Nephron progenitor cell (in vitro differentiated cells): ENCODE results near the gene HCAR1.

ENCODE experiments used
- DNase-seq: peaks from one replicate; pipeline ENCODE4 v3.0.0; 2021
- H3K27ac Mint-ChIP-seq: 2 replicates; pipeline ENCODE4 v1.8.0; 2021; ENCODE audit warnings: mild to moderate bottlenecking, moderate library complexity, mixed read lengths
- H3K27me3 Mint-ChIP-seq: 2 replicates; pipeline ENCODE4 v1.8.0; 2021; ENCODE audit warnings: mild to moderate bottlenecking, low read depth, mixed read lengths; ENCODE audit not compliant: poor library complexity
- H3K36me3 Mint-ChIP-seq: 2 replicates; pipeline ENCODE4 v1.8.0; 2021; ENCODE audit warnings: low read depth, mixed read lengths
- H3K4me1 Mint-ChIP-seq: 2 replicates; pipeline ENCODE4 v1.8.0; 2021; ENCODE audit warnings: mixed read lengths
- H3K4me3 Mint-ChIP-seq: 2 replicates; pipeline ENCODE4 v1.8.0; 2021; ENCODE audit warnings: mild to moderate bottlenecking, moderate library complexity, mixed read lengths
- H3K9me3 Mint-ChIP-seq: 2 replicates; pipeline ENCODE4 v1.8.0; 2021; ENCODE audit warnings: mild to moderate bottlenecking, moderate library complexity, mixed read lengths
- TF ChIP-seq, protein P1 (sequence below): fragments of 200-600 bp; sonication (generic); IDR thresholded peaks from 2 replicates; pipeline ENCODE4 v1.5.0; 2021; ENCODE audit warnings: antibody characterized with exemption

Gene HCAR1

DNA sequence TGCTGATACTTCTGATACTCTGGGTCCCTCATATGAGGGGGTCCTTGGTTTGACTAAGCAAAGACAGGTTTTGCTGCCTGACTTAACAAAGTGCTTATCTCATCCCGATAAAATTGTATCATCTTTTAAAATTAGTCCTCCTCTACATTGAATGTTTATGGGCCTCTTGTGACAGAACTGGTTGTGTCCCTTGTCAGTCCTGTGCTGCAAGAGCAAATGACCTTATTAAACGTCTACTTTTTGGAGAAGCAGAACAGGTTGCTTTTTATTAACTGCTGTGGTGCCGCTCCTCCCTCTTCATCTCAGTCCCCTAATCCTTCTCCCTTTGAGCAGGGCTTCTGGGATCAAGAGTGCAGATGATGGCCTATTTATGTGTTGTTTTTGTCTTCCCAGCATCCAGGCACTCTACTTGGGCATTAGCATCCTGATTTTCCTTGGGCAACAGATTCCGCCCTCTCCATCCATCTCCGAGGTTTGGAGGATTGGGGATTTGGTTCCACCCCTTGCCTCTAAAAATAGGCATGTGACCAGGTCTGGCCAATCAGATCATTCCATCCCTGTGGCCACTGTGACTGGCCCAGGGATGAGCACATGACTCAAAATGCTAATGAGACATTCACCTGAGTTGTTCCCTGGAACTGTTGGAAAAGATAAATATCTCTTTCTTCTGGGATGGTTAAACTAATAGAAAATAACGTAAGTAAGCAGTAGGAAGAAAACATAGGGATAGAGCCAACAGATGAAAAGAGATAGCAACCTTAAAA, 19.1 kb upstream of the HCAR1 start:
- Mint-ChIP-seq H3K4me3 (no peak overlapping the region), H3K27ac (no peak overlapping the region), H3K4me1 (peaks cover 42% of the 10 kb centered on the region), H3K9me3 (peaks cover 4% of the 10 kb centered on the region), H3K27me3 (peaks cover 13% of the 10 kb centered on the region), H3K36me3 (peaks cover 11% of the 10 kb centered on the region)
- TF ChIP-seq, protein P1, sequence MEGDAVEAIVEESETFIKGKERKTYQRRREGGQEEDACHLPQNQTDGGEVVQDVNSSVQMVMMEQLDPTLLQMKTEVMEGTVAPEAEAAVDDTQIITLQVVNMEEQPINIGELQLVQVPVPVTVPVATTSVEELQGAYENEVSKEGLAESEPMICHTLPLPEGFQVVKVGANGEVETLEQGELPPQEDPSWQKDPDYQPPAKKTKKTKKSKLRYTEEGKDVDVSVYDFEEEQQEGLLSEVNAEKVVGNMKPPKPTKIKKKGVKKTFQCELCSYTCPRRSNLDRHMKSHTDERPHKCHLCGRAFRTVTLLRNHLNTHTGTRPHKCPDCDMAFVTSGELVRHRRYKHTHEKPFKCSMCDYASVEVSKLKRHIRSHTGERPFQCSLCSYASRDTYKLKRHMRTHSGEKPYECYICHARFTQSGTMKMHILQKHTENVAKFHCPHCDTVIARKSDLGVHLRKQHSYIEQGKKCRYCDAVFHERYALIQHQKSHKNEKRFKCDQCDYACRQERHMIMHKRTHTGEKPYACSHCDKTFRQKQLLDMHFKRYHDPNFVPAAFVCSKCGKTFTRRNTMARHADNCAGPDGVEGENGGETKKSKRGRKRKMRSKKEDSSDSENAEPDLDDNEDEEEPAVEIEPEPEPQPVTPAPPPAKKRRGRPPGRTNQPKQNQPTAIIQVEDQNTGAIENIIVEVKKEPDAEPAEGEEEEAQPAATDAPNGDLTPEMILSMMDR = no peak
- DNase-seq = no peak

- no peak overlapping the region for H3K27ac Mint-ChIP-seq
Observed at GRCh38 chr12:122747224-122748135, 16.8 kb upstream of the HCAR1 start.

DNA sequence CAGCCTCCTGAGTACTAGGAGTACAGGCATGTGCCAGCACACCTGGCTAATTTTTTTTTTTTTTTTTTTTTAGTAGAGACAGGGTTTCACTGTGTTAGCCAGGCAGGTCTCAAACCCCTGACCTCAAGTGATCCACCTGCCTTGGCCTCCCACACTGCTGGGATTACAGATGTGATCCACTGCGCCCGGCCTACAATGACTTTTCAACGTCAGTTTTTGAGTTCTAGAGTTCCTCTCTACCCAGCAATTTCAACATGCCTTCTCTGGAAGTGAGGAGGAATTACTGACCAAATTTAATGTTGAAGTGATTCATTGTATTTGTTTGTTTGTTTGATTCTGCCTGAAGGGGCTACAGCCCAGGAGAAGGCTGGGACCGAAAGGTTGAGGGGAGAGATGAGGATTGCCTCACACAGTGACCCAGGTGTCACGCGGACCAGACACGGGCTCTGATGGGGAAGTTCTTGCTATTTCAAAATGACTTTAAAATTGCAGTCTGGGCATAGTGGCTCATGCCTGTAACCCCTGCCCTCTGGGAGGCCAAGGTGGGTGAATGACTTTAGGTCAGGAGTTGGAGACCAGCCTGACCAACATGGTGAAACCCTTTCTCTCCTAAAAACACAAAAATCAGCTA, 13.4 kb upstream of the HCAR1 start:
- Mint-ChIP-seq H3K4me1 (no peaks in the 10 kb centered on the region), H3K27ac (no peak overlapping the region), H3K27me3 (peaks cover 4% of the 10 kb centered on the region), H3K36me3 (no peaks in the 10 kb centered on the region), H3K9me3 (peaks cover 6% of the 10 kb centered on the region), H3K4me3 (no peak overlapping the region)
- TF ChIP-seq, protein P1 = no peak
- DNase-seq = no peak

More at GRCh38 chr12:122747224-122748135, 16.8 kb upstream of the HCAR1 start:
- TF ChIP-seq, protein P1 = no peak
- no peak overlapping the region for H3K4me3 Mint-ChIP-seq
- peaks cover 26% of the 10 kb centered on the region for H3K4me1 Mint-ChIP-seq
- H3K36me3 Mint-ChIP-seq = no peaks in the 10 kb centered on the region
- H3K27me3 Mint-ChIP-seq = peaks cover 13% of the 10 kb centered on the region
- peaks cover 10% of the 10 kb centered on the region for H3K9me3 Mint-ChIP-seq
- DNase-seq = no peak

DNA sequence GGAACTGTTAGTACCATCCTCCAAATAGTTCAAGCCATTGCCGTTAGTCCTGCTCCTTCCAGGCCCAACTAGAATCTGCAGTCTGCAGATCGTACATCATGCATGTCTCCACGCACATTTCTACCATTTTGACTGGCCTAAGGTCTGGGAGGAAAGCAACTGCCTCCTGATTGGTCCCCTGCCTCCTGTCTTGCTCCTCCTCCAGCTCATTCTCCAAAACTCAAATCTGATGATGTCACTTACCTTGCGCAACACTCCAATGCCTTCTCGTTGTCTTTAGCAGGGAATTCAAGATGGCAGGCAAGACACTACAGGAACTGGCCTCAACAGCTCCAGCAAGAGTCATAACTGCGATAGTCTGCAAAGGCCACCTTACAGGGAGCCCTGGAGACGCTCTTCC, 9.7 kb upstream of the HCAR1 start:
- TF ChIP-seq, protein P1 = no peak
- H3K27me3 Mint-ChIP-seq = peaks cover 7% of the 10 kb centered on the region
- peaks cover 9% of the 10 kb centered on the region for H3K9me3 Mint-ChIP-seq
- H3K36me3 Mint-ChIP-seq = no peaks in the 10 kb centered on the region
- DNase-seq = no peak
- H3K27ac Mint-ChIP-seq = peak overlapping the region; percentile 3
- H3K4me1 Mint-ChIP-seq = no peaks in the 10 kb centered on the region
- H3K4me3 Mint-ChIP-seq = no peak overlapping the region

DNA sequence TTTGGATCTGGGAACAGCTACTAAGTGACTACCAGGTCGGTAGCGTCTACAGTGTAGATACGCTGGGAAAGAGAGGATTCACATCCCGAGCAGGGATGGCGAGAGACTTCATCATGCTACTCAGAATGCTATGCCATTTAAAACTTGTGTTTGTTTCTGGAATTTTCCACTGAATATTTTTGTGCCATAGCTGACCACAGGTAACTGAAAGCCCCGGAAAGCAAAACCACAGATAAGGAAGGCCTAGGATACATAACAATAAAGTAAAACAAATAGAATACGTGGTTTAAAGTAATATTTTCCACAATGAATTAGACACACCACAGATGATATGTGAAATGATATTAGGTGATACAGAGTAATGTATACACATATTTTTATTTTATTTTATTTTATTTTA, 7.9 kb upstream of the HCAR1 start:
- peaks cover 9% of the 10 kb centered on the region for H3K9me3 Mint-ChIP-seq
- TF ChIP-seq, protein P1 = no peak
- H3K27me3 Mint-ChIP-seq = peaks cover 11% of the 10 kb centered on the region
- H3K27ac Mint-ChIP-seq = no peak overlapping the region
- DNase-seq = no peak
- H3K36me3 Mint-ChIP-seq = no peaks in the 10 kb centered on the region
- no peaks in the 10 kb centered on the region for H3K4me1 Mint-ChIP-seq
- no peak overlapping the region for H3K4me3 Mint-ChIP-seq
